Fibroblast of peridontal ligament (primary cell): ENCODE results near the gene ELP1.

Source experiments
- DNase-seq: peaks from one replicate; pipeline ENCODE4 v3.0.0-alpha.2; 2010; ENCODE audit errors: extremely low read depth

Gene ELP1

DNA sequence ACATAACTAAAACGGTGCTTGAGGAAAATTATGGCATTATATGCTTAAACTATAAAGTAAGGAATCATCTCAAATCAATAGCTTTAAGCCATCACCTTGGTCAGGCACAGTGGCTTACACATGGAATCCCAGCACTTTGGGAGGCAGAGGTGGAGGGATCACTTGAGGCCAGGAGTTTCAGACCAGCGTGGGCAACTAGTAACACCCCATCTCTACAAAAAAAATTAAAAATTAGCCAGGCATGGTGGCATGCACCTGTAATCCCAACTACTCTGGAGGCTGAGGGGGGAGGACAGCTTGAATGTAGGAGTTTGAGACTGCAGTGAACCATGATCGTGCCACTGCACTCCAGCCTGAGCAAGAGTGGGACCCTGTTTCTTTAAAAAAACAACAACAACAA is 49.2 kb downstream of the ELP1 start:
- no peak for DNase-seq

DNA sequence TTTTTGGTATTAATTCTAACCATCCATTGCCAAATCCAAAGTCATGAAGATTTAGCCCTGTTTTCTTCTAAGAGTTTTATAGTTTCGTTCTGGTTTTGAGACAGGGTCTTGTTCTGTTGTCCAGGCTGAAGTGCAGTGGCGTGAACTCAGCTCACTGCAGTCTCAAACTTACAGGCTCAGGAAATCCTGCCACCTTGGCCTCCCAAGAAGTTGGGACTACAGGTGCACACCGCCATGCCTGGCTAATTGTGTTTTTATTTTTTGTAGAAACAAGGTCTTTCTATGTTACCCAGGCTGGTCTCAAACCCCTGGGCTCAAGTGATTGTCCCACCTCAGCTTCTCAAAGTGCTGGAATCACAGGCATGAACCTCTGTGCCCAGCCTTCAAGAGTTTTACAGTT is 50.8 kb downstream of the ELP1 start:
- DNase-seq: no peak

DNA sequence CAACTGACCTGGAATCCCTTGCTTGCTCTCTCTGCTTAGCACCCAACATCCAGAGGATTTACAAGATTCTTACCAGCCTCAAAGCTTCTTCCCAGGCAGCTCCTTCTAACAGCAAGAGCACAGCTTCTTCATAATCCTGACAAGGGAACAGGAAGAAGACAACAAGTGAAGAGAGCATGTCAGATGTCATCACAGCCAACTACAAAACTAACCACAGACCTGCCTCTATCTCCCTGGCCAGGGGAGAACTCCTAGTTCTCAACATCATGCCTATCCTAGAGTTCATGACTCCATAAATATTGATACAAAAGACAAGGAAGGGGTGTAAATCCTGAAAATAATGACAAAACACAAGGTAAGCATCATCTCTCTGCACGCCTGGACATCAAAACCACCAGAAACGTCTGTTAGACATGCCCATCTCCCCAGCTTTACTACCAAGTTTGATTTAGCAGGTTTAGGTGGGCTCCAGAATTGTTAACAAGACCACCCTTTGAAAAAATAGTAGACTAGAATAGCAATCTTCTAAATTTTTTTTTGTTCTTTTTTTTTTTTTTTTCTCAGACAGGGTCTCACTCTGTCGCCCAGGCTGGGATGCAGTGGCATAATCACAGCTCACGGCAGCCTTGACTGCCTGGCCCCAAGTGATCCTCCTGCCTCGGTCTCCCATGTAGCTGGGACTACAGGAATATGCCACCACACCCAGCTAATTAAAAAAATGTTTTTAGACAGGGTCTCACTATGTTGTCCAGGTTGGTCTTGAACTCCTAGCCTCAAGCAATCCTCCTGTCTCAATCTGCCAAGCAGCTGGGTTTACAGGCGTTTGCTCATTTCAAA is 51.7 kb downstream of the ELP1 start:
- no peak for DNase-seq

DNA sequence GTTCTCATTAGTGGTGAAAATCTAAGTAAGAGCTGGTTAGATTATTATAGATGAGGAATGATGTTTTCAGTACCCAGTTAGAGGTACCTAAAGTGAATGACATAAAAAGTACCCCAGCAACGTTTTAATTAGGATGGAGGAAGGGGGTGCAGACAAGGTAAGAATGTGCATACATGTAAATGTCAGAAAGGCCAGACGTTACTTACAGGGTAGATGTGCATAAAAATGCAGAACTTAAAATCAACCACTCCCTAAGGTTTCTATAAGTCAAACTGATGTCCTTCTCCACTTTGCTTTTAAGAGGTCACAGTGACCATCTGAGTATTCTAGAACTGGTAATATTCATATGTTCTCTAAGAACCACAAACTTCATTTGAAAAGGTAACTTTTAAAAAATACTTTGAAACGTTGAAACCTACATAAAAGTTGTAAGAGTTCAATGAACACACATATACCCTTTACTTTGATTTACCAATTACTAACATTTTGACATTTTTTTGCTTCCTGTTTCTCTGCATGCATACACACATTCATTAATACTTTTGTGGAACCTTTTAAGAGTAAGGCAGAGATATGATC is 53.1 kb downstream of the ELP1 start:
- DNase-seq: no peak

DNA sequence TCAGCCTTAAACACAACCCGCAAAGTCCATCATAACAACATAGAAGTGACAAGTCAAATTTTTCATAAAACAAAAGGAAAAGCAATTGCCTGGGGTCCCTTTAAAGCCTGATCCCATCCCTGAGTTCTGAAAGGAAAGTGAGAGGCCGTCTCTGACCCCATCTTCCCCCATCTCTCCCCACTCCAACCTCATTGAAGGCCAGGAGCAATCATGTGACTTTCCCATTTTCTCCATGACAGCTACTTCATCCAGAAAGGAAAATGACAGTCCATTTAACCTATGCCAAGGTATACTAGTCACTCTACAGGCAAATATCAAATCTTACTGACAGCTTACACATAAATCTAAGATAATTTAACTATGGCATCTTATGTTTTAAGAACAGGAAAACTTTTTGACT is 56.4 kb downstream of the ELP1 start:
- no peak for DNase-seq

DNA sequence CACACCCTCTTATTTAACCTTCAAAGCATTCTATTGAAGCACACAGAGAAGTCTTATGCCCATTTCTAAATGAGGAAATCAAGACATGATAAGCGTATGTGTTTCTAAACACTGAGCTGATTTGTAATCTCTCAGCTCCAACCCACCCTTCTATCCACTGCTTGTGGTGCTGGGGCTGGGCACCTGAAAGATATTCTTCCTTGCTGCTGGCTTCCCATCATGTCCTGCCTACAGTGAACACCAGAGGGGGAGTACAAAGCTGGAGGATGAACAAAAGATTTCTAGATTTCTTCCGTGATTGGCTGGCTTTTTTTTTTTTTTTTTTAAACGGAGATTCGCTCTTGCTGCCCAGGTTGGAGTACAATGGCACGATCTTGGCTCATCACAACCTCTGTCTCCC is 57.5 kb downstream of the ELP1 start:
- DNase-seq: no peak

DNA sequence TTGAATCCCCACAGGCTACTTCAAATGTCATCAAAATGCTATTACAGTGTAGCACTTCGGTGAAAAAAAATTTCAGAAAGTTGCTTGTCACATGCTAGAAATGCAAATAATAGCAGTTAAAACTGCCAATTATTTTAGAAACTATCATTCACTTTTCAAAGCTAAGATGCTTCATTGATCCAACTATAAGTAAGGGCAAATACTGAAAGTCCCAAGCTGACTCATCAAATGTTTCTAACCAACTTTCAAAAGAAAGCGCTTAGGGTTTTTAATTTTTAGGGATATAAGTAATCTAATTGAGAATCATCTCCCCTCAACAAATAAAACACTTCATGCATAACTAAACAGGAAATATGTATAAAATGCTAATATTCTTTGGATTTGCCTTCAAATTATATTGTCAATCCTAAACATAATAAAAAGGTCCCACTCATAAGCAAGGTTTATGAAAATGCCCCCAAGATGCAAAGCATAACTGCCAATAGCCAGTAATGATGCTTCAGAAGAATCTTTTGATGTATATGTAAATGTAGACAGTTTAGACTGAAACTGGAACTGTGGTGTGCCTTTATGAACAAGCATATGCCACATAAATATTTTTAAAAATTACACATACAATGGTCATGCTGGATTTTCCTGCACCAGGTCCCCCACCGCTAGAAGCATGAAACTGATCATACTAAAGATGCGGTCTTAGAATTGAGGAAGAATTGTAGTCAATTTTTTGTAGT is 59.7 kb downstream of the ELP1 start:
- DNase-seq: no peak

DNA sequence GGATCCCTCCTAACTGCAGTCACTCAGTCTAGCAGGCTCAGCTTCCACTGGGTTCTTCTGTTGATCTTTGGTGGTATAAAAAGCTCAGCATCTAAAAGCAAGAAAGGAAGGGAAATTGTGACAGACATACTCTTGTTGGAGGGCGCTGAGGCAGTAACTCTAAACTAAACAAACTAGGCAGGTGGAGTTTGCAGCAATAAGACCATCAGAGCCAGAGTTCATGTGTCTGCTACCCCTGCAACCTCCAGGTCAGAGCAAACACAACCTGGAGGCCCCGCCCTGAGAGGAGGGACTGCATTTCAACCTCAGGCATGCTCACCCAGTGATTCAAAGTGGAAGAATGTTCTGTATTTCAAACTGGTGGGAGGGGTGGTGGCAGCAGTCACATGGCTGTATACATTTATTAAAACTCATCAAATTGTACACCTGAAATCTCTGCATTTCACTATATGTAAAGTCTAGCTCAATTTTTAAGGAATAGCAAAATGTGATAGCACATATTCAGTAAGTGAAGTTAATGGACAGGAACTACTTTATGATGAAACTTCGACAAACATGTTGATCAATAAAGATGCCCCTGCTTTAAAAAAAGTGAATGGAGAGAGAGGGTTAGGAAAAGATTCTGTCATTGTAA is 64.7 kb downstream of the ELP1 start:
- DNase-seq: peak; percentile 17

DNA sequence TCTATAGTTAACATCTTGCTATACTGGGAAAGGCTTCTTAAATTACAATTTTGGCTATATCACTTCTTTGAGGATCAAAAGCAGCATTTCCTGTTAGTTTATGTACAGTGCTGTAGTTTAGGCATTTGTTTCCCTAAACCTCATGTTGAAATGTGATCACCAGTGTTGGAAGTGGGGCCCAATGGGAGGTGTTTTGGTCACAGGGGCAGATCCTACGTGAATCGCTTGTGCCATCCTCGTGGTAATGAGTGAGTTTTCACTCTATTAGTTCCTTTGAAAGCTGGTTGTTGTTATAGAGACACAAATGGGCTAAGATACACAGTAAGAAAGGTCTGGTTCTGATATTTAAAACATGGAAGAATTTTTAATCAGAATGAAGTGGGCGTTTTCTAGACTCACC is 66.1 kb downstream of the ELP1 start:
- no peak for DNase-seq

DNA sequence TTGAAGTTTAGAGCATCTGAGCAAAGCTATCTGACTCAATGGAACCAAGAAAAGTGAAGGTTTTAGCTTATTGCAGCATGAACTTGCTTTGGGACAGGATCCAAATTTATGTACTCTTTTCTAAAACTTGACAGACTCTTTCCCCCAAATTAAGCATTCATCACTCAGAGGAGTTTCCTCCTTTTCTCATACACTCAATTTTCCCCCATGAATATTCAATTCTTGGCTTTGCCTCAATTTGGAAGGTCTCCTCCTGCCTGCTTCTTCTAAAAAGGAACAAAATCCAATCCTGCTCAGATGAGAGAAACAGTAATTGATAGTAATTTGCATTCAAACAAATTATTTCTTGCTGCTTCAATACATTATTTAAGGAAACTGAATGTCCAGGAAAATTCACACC is 66.8 kb downstream of the ELP1 start:
- DNase-seq: no peak

DNA sequence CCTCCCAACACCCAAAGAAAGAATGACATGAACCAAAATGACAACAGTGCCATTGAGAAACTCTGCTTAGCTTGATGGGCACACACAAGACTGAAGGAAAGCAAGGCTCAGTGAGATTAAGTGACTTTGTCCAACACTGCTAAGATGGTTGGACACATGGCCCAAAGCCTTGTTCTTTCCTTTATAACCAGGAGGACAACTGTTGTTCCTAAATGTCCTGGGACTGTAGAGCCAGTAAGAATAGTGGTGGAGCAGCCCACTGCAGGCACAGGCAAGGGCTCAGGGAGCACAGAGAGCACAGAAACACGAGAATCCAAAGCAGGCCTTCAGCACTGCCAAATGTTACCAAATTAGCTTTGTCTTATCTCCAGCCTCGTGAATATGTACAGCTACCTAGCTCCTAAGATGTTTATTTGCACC is 67.9 kb downstream of the ELP1 start:
- no peak for DNase-seq

DNA sequence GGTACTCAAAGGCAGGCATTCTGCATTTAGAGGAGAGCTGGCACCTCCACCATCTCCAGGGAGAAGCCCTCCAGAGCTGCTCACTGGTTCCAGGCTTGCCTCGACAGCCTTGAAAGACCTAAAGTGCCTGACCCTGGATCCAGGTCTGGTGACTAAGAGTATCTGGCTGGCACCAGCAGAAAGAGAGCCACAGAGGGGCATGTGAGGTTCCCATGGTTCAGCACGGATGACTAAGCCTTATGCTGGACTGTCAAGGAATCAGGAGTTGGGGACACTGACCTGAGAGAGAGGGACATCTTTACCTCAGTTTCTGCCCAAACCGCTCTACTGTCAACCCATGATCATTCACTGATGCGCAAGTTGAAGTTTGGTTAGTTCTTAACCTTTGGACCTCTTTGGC is 68.9 kb downstream of the ELP1 start:
- no peak for DNase-seq

DNA sequence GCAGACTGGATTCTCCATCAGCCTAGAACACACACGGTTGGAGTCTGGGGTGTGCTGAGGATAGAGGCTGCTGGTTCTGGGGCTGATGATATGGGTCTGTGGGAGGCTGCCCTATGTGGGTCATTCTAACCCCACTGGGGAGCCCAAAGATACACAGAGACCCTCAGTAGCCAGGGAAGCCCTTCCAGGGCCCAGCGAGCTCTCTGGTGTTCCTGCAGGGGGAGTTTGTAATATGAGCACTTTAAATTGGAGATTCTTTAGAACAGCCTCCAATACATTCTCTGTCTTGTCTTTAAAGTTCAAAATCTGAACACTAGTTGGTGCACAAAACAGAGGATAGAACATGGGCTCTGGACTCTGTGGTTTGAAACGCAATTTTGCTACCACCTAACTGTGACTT is 69.5 kb downstream of the ELP1 start:
- DNase-seq: no peak

DNA sequence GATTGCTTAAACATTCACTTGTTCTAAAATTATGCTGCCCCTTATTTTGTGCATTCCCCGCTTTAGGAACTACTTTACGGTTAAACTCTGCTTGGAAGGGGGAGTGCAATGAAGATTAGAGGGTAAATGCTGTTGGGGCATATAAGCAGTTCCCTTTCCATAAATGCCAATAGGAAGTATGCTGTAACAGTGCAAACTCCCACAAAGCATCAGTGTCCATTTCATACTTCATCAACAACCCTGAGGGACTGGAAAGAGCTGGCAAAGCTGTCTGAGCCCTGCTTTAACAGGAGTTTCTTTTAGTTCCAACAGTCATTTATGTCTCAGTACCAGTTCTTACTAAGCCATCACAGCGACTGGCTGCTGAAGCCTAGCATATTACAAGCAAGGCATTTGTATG is 70.0 kb downstream of the ELP1 start:
- no peak for DNase-seq

DNA sequence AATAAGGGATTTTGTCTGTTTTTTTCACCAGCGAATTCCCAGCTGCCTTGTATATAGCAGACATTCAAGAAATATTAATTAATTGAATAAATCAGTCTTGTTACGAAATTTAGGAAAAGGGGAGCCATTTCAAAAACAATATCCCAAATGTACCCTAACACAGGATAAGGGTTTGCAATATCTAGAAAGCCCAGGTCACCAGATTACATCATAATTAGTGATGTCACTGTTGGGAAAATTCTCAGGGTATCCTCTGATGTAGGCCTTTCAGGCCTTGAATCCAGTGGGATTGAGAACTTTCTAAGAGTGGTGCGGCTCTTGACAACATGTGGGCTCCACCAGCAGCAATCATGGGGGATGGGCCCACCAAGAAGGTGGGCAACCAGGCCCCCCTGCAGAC is 71.9 kb downstream of the ELP1 start, which contains the start of gene ACTL7A:
Gene ACTL7A, plus strand, starts transcription at position 270 of the 400 bp plus-strand sequence. Its CDS starts 57 bp downstream, at position 327.
- DNase-seq: no peak

DNA sequence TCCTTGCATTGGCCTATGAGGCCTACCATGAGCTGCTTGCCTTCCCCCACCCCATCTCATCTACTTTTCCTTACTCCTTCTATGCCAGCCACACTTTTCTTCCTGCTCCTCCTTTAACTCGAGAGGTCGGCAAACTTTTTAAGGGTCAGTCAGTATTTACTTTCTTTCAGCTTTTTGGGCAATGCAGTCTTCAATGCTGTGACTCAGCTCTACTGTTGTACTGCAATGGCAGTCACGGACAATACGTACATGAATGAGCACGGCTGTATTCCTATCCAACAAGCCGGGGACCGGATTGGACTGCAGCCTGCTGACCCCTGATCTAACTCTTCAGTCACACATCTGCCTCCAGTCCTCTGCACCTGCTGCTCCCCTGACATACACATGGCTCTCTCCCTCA is 72.5 kb downstream of the ELP1 start:
- no peak for DNase-seq

DNA sequence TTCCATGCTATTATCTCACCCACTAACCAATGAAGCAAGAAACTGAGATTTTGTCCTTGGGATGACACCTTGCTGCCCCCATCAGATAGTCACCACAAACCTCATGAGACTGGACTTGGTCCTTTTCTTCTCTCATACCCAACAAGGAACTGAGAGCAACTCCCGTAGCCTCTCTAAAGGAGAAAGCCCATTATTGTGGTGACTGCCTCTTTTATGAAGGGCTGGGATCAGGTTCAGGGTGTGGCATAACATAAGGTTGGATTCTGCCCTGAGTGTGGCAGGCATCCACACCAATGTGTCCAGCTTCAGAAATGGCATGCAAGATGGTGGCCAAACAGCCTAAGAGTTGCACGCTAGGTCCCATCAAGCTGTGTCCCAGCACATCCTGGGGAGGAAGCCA is 73.2 kb downstream of the ELP1 start:
- no peak for DNase-seq

DNA sequence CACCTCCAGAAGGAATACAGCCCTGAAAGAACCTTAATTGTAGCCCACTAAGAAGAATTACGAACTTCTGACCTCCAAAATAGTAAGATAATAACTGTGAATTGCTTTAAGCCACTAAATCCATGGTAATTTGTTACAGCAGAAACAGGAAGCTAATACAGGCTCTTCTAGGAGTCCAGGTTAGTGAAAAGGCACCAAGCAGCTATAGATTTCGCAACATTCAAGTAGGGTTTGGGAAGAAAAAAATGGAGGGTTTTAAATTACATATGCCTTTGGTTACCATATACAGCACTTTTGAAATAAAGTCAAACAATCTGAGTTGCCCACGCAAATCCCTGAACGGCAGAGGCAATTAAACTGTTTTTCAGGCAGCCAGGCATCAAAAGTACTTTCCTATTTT is 73.6 kb downstream of the ELP1 start:
- peak; percentile 35 for DNase-seq

DNA sequence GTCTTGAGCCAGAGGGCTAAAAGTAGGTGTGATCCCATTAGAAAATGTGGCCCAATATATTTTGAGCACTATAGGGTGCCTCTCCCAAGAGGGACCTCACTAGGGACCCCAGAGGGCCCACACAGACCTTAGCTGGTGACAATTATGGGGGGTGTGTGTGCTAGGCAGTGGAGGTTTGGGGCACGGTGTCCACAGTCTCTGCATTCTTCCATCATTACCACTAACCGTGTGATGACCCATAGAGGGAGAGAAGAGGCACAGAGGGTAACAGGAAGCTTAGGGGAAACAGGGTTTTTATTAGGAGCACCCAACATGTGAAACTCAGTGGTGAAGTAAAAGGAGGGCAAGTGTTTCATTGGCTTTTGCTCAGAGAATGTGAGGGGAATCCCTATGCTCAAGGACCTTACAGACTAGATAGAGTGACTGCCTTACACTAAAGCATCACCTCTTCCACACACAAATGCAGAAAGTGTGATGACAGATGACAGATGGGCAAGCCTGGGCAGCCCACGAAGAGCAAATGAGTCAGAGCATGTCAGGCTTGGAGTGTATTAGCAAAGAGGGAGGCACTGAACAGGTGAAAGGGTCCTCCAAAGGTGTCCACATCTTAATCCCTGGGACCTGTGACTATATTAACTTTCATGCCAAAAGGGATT is 74.3 kb downstream of the ELP1 start:
- DNase-seq: no peak

DNA sequence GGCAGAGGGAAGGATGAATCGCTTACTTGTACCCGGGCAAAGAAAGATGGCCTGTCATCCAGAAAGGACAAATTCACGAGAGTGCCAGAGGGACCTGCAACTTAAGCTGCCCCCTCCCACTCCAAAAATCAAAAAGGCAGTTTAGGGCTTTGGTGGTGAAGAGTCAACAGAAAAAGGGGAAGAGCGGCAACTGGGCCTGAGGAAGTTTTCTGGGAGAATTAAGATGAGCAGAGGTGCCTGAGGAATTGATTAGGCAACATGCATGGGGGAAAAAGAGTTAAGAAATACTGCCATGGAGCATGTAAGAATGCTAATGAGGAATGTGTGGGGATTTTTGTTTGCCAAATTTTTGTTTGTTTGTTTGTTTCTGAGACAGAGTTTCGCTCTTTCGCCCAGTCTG is 76.4 kb downstream of the ELP1 start:
- DNase-seq: no peak

DNA sequence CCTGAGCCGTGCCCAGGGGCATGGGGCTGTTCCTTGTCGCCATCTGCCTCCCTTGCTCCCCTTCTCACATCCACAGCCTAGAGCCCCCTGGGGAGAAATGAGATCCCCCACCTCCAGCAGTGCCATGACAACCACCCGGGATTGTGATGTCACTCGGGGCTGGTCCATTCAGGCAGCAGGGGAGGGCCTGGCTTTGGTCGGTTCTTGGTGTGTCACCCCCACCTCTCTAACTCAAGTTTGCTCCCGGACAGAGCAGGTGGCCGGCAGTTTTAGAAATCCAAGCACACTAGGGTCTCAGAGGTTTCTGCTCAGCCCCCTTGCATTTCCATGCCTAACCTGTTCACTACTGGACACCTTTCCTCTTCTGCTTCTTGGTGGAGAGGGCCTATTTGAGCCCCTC is 78.0 kb downstream of the ELP1 start, which contains the start of gene ACTL7B:
Gene ACTL7B, minus strand, starts transcription at position 99 of the 400 bp plus-strand sequence. Its CDS starts 56 bp downstream, at position 43.
- no peak for DNase-seq

DNA sequence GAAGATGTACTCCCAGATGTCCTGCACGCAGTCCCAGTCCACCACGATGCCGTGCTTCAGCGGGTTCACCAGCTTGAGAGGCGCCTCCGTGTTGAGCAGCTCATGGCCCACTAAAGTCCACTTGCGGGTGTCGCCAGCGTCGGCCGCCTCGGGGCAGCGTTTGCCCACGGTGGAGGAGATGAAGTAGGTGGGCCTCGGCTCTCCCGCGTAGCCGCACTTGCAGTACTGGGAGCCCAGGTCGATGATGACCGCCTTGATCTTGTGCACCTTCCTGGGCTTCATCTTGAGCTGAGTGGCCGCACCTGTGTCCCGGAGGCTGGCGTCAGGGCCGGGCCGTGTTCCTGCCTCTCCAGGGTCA is 78.4 kb downstream of the ELP1 start:
- DNase-seq: no peak
